ENCODE data around the gene KRTAP10-1. TPM values are rescaled to one million over a fixed set of nuclear protein-coding genes. Genes with fewer than 3 reads are reported as not detected.

Gene KRTAP10-1
- total RNA-seq, 1 experiment from 2014 or later = not detected

GRCh38 chr21:44583800-44584147 is 43.8 kb upstream of the KRTAP10-1 start:
- Mint-ChIP-seq H3K4me3 (ENCODE audit: unreplicated experiment) (no peak overlapping the region), H3K36me3 (ENCODE audit: insufficient read depth, unreplicated experiment) (peaks cover 5% of the 10 kb centered on the region), H3K9me3 (ENCODE audit: unreplicated experiment) (peaks cover 36% of the 10 kb centered on the region), H3K27me3 (ENCODE audit: insufficient read depth, unreplicated experiment) (peaks cover 6% of the 10 kb centered on the region), H3K27ac (ENCODE audit: unreplicated experiment) (no peak overlapping the region), H3K4me1 (ENCODE audit: low read depth, unreplicated experiment) (no peaks in the 10 kb centered on the region)
- no peak for DNase-seq
- Histone ChIP-seq H3K36me3 (ENCODE audit: control insufficient read depth, insufficient read depth, low read length) (no peaks in the 10 kb centered on the region), H3K4me1 (no peaks in the 10 kb centered on the region), H3K4me3 (ENCODE audit: low read depth, low read length) (no peak overlapping the region), H3K27me3 (replicated peaks; ENCODE audit: control insufficient read depth, insufficient read depth, low read length) (no peaks in the 10 kb centered on the region), H3K9me3 (peaks cover 18% of the 10 kb centered on the region)
- intact Hi-C loops (cut with micrococcal nuclease; ENCODE audit: unreplicated experiment) = no loop called here
- CTCF ChIA-PET = no interaction called here
- TF ChIP-seq CTCF (IDR thresholded peaks at IDR 0.05; ENCODE audit: insufficient read depth in 1 of 2, low read depth in 1 of 2, low read length in 1 of 2, severe bottlenecking in 1 of 2, unreplicated experiment in 1 of 2) = no peak
- BruUV-seq (replicated peaks) = no TSS peak
- POLR2A ChIA-PET = no interaction called here

GRCh38 chr21:44583089-44583799 is 43.2 kb upstream of the KRTAP10-1 start:
- Histone ChIP-seq H3K36me3 (ENCODE audit: control insufficient read depth, insufficient read depth, low read length) (no peaks in the 10 kb centered on the region), H3K4me1 (no peaks in the 10 kb centered on the region), H3K9me3 (peaks cover 18% of the 10 kb centered on the region), H3K27me3 (replicated peaks; ENCODE audit: control insufficient read depth, insufficient read depth, low read length) (no peaks in the 10 kb centered on the region), H3K4me3 (ENCODE audit: low read depth, low read length) (no peak overlapping the region)
- intact Hi-C loops (cut with micrococcal nuclease; ENCODE audit: unreplicated experiment) = no loop called here
- peaks cover 5% of the 10 kb centered on the region for H3K36me3 Mint-ChIP-seq (ENCODE audit: insufficient read depth, unreplicated experiment)
- TF ChIP-seq CTCF (IDR thresholded peaks at IDR 0.05; ENCODE audit: insufficient read depth in 1 of 2, low read depth in 1 of 2, low read length in 1 of 2, severe bottlenecking in 1 of 2, unreplicated experiment in 1 of 2) = no peak
- POLR2A ChIA-PET = no interaction called here
- BruUV-seq (replicated peaks) = no TSS peak
- DNase-seq = no peak
- peaks cover 6% of the 10 kb centered on the region for H3K27me3 Mint-ChIP-seq (ENCODE audit: insufficient read depth, unreplicated experiment)
- H3K9me3 Mint-ChIP-seq (ENCODE audit: unreplicated experiment) = peaks cover 37% of the 10 kb centered on the region
- CTCF ChIA-PET = no interaction called here
- no peak overlapping the region for H3K4me3 Mint-ChIP-seq (ENCODE audit: unreplicated experiment)
- no peaks in the 10 kb centered on the region for H3K4me1 Mint-ChIP-seq (ENCODE audit: low read depth, unreplicated experiment)
- H3K27ac Mint-ChIP-seq (ENCODE audit: unreplicated experiment) = no peak overlapping the region

- H3K36me3 Mint-ChIP-seq (ENCODE audit: insufficient read depth, unreplicated experiment) = peaks cover 5% of the 10 kb centered on the region
- no TSS peak for BruUV-seq (replicated peaks)
- POLR2A ChIA-PET = no interaction called here
- Histone ChIP-seq H3K4me3 (ENCODE audit: low read depth, low read length) (no peak overlapping the region), H3K4me1 (no peaks in the 10 kb centered on the region), H3K9me3 (peaks cover 18% of the 10 kb centered on the region), H3K27me3 (replicated peaks; ENCODE audit: control insufficient read depth, insufficient read depth, low read length) (no peaks in the 10 kb centered on the region), H3K36me3 (ENCODE audit: control insufficient read depth, insufficient read depth, low read length) (no peaks in the 10 kb centered on the region)
- intact Hi-C loops (cut with micrococcal nuclease; ENCODE audit: unreplicated experiment) = no loop called here
- H3K27ac Mint-ChIP-seq (ENCODE audit: unreplicated experiment) = no peak overlapping the region
- H3K9me3 Mint-ChIP-seq (ENCODE audit: unreplicated experiment) = peaks cover 49% of the 10 kb centered on the region
- no peak for DNase-seq
- H3K27me3 Mint-ChIP-seq (ENCODE audit: insufficient read depth, unreplicated experiment) = peaks cover 6% of the 10 kb centered on the region
- H3K4me3 Mint-ChIP-seq (ENCODE audit: unreplicated experiment) = no peak overlapping the region
- no peaks in the 10 kb centered on the region for H3K4me1 Mint-ChIP-seq (ENCODE audit: low read depth, unreplicated experiment)
- CTCF ChIA-PET = no interaction called here
- no peak for TF ChIP-seq CTCF (IDR thresholded peaks at IDR 0.05; ENCODE audit: insufficient read depth in 1 of 2, low read depth in 1 of 2, low read length in 1 of 2, severe bottlenecking in 1 of 2, unreplicated experiment in 1 of 2)
Observed at GRCh38 chr21:44582055-44582454, 42.1 kb upstream of the KRTAP10-1 start.
